Endothelial cell of umbilical vein (primary cell): ENCODE data around the gene TEAD2. TPM values are rescaled to one million over a fixed set of nuclear protein-coding genes. Genes with fewer than 3 reads are reported as not detected.
"Not testable (repeated sequence)": the region's sequence is repeated elsewhere in the genome, so short reads cannot be mapped to it uniquely, and the experiment has no call there.

ENCODE experiments used
- BruUV-seq: library from RNA; stranded (reverse); fragments of 400-500 nt; replicated peaks from 2 replicates; lab custom pipeline; 2021; lab: Mats Ljungman, UMichigan
- CTCF ChIA-PET: fragments of 300-600, 350-600 bp; sonication (Branson Sonifier 250); formaldehyde crosslinking; loops from one replicate; lab custom pipeline; 2021; ENCODE audit warnings: antibody characterized with exemption, inconsistent platforms; lab: Charles Lee
- POLR2A ChIA-PET: fragments of 300-600, 350-600 bp; sonication (Branson Sonifier 250); formaldehyde crosslinking; loops from one replicate; lab custom pipeline; 2021; ENCODE audit warnings: antibody characterized with exemption, inconsistent platforms; lab: Charles Lee
- DNase-seq: peaks from one replicate; pipeline ENCODE4 v3.0.0-alpha.2; 2011; ENCODE audit warnings: low read depth, low spot score
- FAIRE-seq: peaks from 2 replicates; lab custom pipeline; 2011; peaks lifted over from hg19 to GRCh38; lab: Jason Lieb, UNC
- H2AFZ ChIP-seq: 2 replicates; pipeline ENCODE4 v1.6.0; 2012; ENCODE audit warnings: low read depth, low read length, control low read depth, inconsistent platforms
- H3K27ac ChIP-seq: 2 replicates; pipeline ENCODE4 v1.5.1; 2011; ENCODE audit warnings: low read depth, mild to moderate bottlenecking, control low read depth, low read length, moderate library complexity; ENCODE audit not compliant: insufficient read depth
- H3K27me3 ChIP-seq, 2 experiments: 2 replicates each; pipeline versions ENCODE4 v1.6.0 to v1.6.1; 2011; ENCODE audit warnings: low read length in 2 of 2, mixed read lengths in 1 of 2; ENCODE audit not compliant: control insufficient read depth in 2 of 2, insufficient read depth in 2 of 2
- H3K36me3 ChIP-seq, 2 experiments: 2 replicates in 1 of 2; 3 replicates in 1 of 2; pipeline ENCODE4 v1.5.1; 2011; ENCODE audit warnings: low read length in 2 of 2, mild to moderate bottlenecking in 1 of 2, moderate library complexity in 1 of 2; ENCODE audit not compliant: control insufficient read depth in 2 of 2, insufficient read depth in 2 of 2; ENCODE audit errors: extremely low read depth in 1 of 2
- H3K4me1 ChIP-seq: 3 replicates; pipeline ENCODE4 v1.5.1; 2011; ENCODE audit warnings: mild to moderate bottlenecking, low read length; ENCODE audit not compliant: control insufficient read depth, insufficient read depth; ENCODE audit errors: extremely low read depth
- H3K4me2 ChIP-seq: 2 replicates; pipeline ENCODE4 v1.6.1; 2011; ENCODE audit warnings: low read length, control low read depth, mixed read lengths; ENCODE audit not compliant: insufficient read depth
- H3K4me3 ChIP-seq, 3 experiments: fragments of 200-600 bp in 1 of 3; sonication (generic), shearing (Covaris generic) in 1 of 3; replicated peaks in 1 of 3; 2 replicates each; pipeline ENCODE4 v1.5.1; 2011 to 2016; ENCODE audit warnings: control low read depth in 3 of 3, low read length in 3 of 3, mild to moderate bottlenecking in 2 of 3, inconsistent platforms in 1 of 3, low read depth in 1 of 3, moderate library complexity in 1 of 3; ENCODE audit not compliant: insufficient read depth in 1 of 3
- H3K79me2 ChIP-seq: 2 replicates; pipeline ENCODE4 v1.6.0; 2012; ENCODE audit warnings: low read length, inconsistent platforms; ENCODE audit not compliant: control insufficient read depth, insufficient read depth
- H3K9ac ChIP-seq: replicated peaks from 2 replicates; pipeline ENCODE3; 2011; ENCODE audit warnings: low read length, control low read depth; ENCODE audit not compliant: insufficient read depth; ENCODE audit errors: extremely low read depth
- H3K9me1 ChIP-seq: replicated peaks from 3 replicates; pipeline ENCODE4 v1.6.0; 2011; ENCODE audit warnings: mild to moderate bottlenecking, low read length; ENCODE audit not compliant: control insufficient read depth, insufficient read depth; ENCODE audit errors: extremely low read depth
- H3K9me3 ChIP-seq: replicated peaks from 2 replicates; pipeline ENCODE4 v1.5.1; 2012; ENCODE audit warnings: low read length, inconsistent platforms; ENCODE audit not compliant: control insufficient read depth, insufficient read depth
- H4K20me1 ChIP-seq: replicated peaks from 2 replicates; pipeline ENCODE3; 2011; ENCODE audit warnings: mild to moderate bottlenecking, low read length; ENCODE audit not compliant: control insufficient read depth, insufficient read depth; ENCODE audit errors: extremely low read depth
- EZH2 ChIP-seq: IDR thresholded peaks from 2 replicates; pipeline ENCODE4 v1.6.1; 2012; ENCODE audit warnings: borderline replicate concordance, low read depth, mild to moderate bottlenecking, moderate library complexity, low read length, inconsistent platforms; ENCODE audit not compliant: severe bottlenecking
- FOS ChIP-seq: IDR thresholded peaks from 2 replicates; pipeline ENCODE4 v1.6.1; 2011; ENCODE audit warnings: mild to moderate bottlenecking, low read length, moderate library complexity, borderline replicate concordance; ENCODE audit not compliant: insufficient read depth
- GATA2 ChIP-seq: IDR thresholded peaks from 2 replicates; pipeline ENCODE4 v1.7.0; 2011; ENCODE audit warnings: low read depth, mild to moderate bottlenecking, moderate library complexity, mixed read lengths, low read length; ENCODE audit not compliant: insufficient read length, insufficient read depth
- JUN ChIP-seq: IDR thresholded peaks from 2 replicates; pipeline ENCODE4 v1.6.1; 2011; ENCODE audit warnings: borderline replicate concordance, low read depth; ENCODE audit not compliant: insufficient read length, insufficient read depth
- MYC ChIP-seq: IDR thresholded peaks from one replicate; pipeline ENCODE4 v1.6.1; 2011; ENCODE audit warnings: mild to moderate bottlenecking, low read depth, low read length
- POLR2A ChIP-seq: IDR thresholded peaks from 2 replicates; pipeline ENCODE4 v1.6.1; 2012; ENCODE audit warnings: low read depth, mild to moderate bottlenecking, control low read depth, low read length
- POLR2AphosphoS5 ChIP-seq: IDR thresholded peaks from 2 replicates; pipeline ENCODE4 v1.6.1; 2012; ENCODE audit warnings: low read depth, mild to moderate bottlenecking, control low read depth, low read length, moderate library complexity; ENCODE audit not compliant: insufficient read depth
- dilution Hi-C: fragments of 300-500 bp; cut with MboI; formaldehyde crosslinking; loops from one replicate; pipeline ENCODE4 v1.15.0; 2019; ENCODE audit warnings: low sequenced_read_pairs; ENCODE audit not compliant: extremely low pct_ligation_motif_present
- intact Hi-C: fragments of 100-400 bp; cut with micrococcal nuclease; formaldehyde crosslinking; loops from one replicate; pipeline ENCODE4 v1.10.0; 2022
- polyA plus RNA-seq, 4 experiments: library from polyadenylated mRNA; depleted of rRNA in 3 of 4; stranded (reverse) in 3 of 4; unstranded in 1 of 4; fragments of >200 nt; gene quantifications; 2 replicates each; pipeline versions ENCODE4 v1.2.1 to v1.2.3, GENCODE V29; 2011 to 2012; ENCODE audit warnings: missing spikeins in 1 of 4
- total RNA-seq: library from RNA; stranded (reverse); gene quantifications from 2 replicates; pipeline ENCODE4 v1.2.3, GENCODE V29; 2021
- TF ChIP-seq, protein P1 (sequence below), 2 donors: IDR thresholded peaks; 1 replicate in 1 of 2; 2 replicates in 1 of 2; pipeline ENCODE4 v1.5.1; 2011; ENCODE audit warnings: low read length in 2 of 2, mild to moderate bottlenecking in 2 of 2, moderate library complexity in 2 of 2, control low read depth in 1 of 2, inconsistent platforms in 1 of 2, low read depth in 1 of 2; ENCODE audit not compliant: insufficient read depth in 1 of 2; ENCODE audit errors: extremely low read depth in 1 of 2
- TF ChIP-seq, protein P2 (sequence below): IDR thresholded peaks from 2 replicates; pipeline ENCODE4 v1.6.1; 2011; ENCODE audit not compliant: insufficient read depth, insufficient read length

The TEAD2 gene
- total and polyA plus RNA-seq, 2 donors (not counting 3 experiments of a cell fraction or from before 2014, with no cell fraction given), result 60.9 to 89.4 TPM

DNA sequence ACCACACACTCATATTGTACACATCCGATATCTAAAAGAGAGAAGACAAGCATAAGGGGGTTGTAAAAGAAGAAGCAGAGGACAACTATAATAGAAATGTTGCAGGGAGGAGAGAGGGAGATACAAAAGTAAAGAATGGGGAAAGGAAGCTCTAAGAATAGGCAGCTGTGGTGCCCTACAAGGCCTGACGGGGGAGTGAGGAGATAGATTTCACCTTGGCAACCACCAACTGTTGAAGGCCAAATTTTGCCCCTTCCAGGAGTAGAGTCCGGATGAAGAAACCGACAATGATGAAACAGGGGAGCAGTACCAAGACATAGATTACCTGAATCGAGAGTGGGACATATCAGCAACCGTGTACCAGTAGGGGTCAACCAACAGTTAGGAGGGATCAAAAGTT, 53.1 kb downstream of the TEAD2 start:
- H3K9ac ChIP-seq, result no peak overlapping the region
- intact Hi-C loops (no loop called here), dilution Hi-C loops (no loop called here)
- no peaks in the 10 kb centered on the region for H3K4me1 ChIP-seq
- no peak for TF ChIP-seq GATA2
- TF ChIP-seq JUN, result no peak
- TF ChIP-seq POLR2AphosphoS5, result no peak
- TF ChIP-seq, protein P1, sequence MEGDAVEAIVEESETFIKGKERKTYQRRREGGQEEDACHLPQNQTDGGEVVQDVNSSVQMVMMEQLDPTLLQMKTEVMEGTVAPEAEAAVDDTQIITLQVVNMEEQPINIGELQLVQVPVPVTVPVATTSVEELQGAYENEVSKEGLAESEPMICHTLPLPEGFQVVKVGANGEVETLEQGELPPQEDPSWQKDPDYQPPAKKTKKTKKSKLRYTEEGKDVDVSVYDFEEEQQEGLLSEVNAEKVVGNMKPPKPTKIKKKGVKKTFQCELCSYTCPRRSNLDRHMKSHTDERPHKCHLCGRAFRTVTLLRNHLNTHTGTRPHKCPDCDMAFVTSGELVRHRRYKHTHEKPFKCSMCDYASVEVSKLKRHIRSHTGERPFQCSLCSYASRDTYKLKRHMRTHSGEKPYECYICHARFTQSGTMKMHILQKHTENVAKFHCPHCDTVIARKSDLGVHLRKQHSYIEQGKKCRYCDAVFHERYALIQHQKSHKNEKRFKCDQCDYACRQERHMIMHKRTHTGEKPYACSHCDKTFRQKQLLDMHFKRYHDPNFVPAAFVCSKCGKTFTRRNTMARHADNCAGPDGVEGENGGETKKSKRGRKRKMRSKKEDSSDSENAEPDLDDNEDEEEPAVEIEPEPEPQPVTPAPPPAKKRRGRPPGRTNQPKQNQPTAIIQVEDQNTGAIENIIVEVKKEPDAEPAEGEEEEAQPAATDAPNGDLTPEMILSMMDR (IDR thresholded peaks at IDR 0.05; ENCODE audit: extremely low read depth in 1 of 2, insufficient read depth in 1 of 2, low read depth in 1 of 2, low read length in 2 of 2), result no peak
- TF ChIP-seq POLR2A, result no peak
- no peak for TF ChIP-seq EZH2
- TF ChIP-seq, protein P2, sequence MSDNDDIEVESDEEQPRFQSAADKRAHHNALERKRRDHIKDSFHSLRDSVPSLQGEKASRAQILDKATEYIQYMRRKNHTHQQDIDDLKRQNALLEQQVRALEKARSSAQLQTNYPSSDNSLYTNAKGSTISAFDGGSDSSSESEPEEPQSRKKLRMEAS, result no peak
- TF ChIP-seq FOS, result no peak
- TF ChIP-seq MYC, result no peak
- DNase-seq, result no peak
- no peak overlapping the region for H3K4me2 ChIP-seq
- FAIRE-seq, result no peak
- H3K79me2 ChIP-seq, result no peaks in the 10 kb centered on the region
- no peak overlapping the region for H2AFZ ChIP-seq
- no TSS peak for BruUV-seq
- H3K9me3 ChIP-seq, result no peaks in the 10 kb centered on the region
- CTCF ChIA-PET, result interaction anchor here (1.0 kb wide), 1 partner anchor 9 kb away, joined by 3 read pairs; no protein-coding TSS in a partner anchor
- H3K9me1 ChIP-seq, result no peaks in the 10 kb centered on the region
- H3K4me3 ChIP-seq, result no peak overlapping the region
- no peak overlapping the region for H3K27ac ChIP-seq
- H4K20me1 ChIP-seq, result no peaks in the 10 kb centered on the region
- POLR2A ChIA-PET, result no interaction called here
- H3K27me3 ChIP-seq, result no peaks in the 10 kb centered on the region
- peaks cover 0 to 1% of the 10 kb centered on the region in 2 experiments for H3K36me3 ChIP-seq

DNA sequence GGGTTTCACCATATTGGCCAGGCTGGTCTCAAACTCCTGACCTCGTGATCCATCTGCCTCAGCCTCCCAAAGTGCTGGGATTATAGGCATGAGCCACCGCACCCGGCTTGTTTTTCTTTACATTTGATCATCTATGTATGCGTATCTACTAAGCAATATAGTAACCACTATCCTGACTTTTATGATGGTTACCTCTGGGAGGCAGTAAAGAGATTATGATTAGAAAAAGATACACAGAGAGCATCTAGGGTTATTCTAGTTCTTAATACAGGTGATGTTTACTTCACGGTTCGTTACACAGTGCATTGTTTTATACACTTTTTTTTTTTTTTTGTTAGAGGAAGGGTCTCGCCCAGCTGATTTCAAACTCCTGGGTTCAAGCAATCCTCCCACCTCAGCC, 55.5 kb downstream of the TEAD2 start:
- H3K9me1 ChIP-seq, H3K4me1 ChIP-seq, H4K20me1 ChIP-seq, H3K27me3 ChIP-seq, H3K79me2 ChIP-seq, H3K27ac ChIP-seq, BruUV-seq, H3K4me2 ChIP-seq, H3K36me3 ChIP-seq, FAIRE-seq, H3K9me3 ChIP-seq, DNase-seq, dilution Hi-C loops, intact Hi-C loops, H3K9ac ChIP-seq, CTCF ChIA-PET, H3K4me3 ChIP-seq, H2AFZ ChIP-seq: not testable (repeated sequence)
- POLR2A ChIA-PET, result interaction anchor here (0.6 kb wide), 1 partner anchor 41 kb away, joined by 3 read pairs; no protein-coding TSS in a partner anchor
